Breast epithelium (tissue), 3 donors: ENCODE results near the gene C11orf65.

Experiments
- CTCF ChIP-seq, 3 donors: fragments of 450-650 bp; IDR thresholded peaks; one replicate each; pipeline ENCODE4 v1.5.1; 2016 to 2017; ENCODE audit warnings: antibody characterized with exemption in 3 of 3, mild to moderate bottlenecking in 3 of 3, moderate library complexity in 3 of 3
- POLR2A ChIP-seq: fragments of 450-650 bp; IDR thresholded peaks from one replicate; pipeline ENCODE4 v1.6.1; 2016; ENCODE audit warnings: antibody characterized with exemption, mild to moderate bottlenecking, moderate library complexity
- POLR2AphosphoS5 ChIP-seq, 3 donors: sonication (generic); formaldehyde crosslinking; IDR thresholded peaks; one replicate each; pipeline ENCODE4 v1.6.1; 2017; ENCODE audit warnings: antibody characterized with exemption in 3 of 3

- TF ChIP-seq POLR2A, result no peak
- TF ChIP-seq CTCF (IDR thresholded peaks at IDR 0.05), result no peak
- TF ChIP-seq POLR2AphosphoS5 (IDR thresholded peaks at IDR 0.05), result no peak
These were observed 1.1 kb upstream of the C11orf65 start for GRCh38 chr11:108468478-108468864.
